ENCODE measurements around the gene TREML4. TPM values are rescaled to one million over a fixed set of nuclear protein-coding genes. Genes with fewer than 3 reads are reported as not detected.
A peak's percentile ranks its signal among the peaks of the same experiment; 100 is the strongest.

The TREML4 gene
- total RNA-seq, 4 donors from 2014 or later: not detected

DNA sequence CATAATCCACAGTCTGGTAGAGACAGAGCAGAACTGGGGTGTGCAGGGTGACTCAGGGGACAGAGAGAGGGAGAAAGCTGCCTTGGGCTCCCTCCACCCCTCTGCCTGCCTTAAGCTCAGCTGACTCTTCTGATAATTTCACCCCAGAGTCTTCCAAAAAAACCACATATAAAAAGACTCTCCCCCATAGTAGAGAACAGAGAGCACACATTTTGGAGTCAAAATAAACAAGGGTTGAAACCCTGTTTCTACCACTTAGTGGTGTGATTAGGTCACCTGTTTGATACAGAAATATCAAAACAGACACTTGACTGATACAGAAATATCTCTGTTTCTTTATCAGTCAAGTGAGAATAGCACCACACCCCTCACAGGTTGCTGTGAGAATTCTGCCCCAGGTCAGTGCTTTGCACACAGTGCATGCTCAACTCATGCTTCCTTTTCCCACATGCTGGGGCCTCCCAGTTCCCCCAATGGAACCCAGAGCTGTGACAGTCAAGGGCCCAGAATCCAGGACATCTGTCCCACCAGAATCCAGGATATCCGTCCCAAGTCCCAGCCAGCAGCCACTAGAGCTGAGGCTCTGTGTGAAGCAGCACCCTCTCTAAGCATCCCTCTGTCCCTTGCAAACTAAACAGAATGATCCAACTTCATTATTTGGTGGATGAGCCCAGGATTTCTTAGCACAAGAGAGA, 28.4 kb upstream of the TREML4 start:
- Histone ChIP-seq H3K36me3 (no peaks in the 10 kb centered on the region), H3K4me3 (no peak overlapping the region), H3K4me1 (peaks cover 0 to 9% (median 0%) of the 10 kb centered on the region in 4 donors), H3K27ac (peak overlapping the region in 1 of 4 donors; percentile 76), H3K27me3 (no peaks in the 10 kb centered on the region), H3K9me3 (no peaks in the 10 kb centered on the region)
- 87 to 90% methylated on average over 1 of the region's 1 CpG for WGBS, 2 donors
- no peak for DNase-seq (ENCODE audit: low spot score in 2 of 2)
- TF ChIP-seq, protein P1, sequence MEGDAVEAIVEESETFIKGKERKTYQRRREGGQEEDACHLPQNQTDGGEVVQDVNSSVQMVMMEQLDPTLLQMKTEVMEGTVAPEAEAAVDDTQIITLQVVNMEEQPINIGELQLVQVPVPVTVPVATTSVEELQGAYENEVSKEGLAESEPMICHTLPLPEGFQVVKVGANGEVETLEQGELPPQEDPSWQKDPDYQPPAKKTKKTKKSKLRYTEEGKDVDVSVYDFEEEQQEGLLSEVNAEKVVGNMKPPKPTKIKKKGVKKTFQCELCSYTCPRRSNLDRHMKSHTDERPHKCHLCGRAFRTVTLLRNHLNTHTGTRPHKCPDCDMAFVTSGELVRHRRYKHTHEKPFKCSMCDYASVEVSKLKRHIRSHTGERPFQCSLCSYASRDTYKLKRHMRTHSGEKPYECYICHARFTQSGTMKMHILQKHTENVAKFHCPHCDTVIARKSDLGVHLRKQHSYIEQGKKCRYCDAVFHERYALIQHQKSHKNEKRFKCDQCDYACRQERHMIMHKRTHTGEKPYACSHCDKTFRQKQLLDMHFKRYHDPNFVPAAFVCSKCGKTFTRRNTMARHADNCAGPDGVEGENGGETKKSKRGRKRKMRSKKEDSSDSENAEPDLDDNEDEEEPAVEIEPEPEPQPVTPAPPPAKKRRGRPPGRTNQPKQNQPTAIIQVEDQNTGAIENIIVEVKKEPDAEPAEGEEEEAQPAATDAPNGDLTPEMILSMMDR (IDR thresholded peaks at IDR 0.05): no peak
- TF ChIP-seq POLR2A (IDR thresholded peaks at IDR 0.05) (no peak), EP300 (IDR thresholded peaks at IDR 0.05) (no peak)

DNA sequence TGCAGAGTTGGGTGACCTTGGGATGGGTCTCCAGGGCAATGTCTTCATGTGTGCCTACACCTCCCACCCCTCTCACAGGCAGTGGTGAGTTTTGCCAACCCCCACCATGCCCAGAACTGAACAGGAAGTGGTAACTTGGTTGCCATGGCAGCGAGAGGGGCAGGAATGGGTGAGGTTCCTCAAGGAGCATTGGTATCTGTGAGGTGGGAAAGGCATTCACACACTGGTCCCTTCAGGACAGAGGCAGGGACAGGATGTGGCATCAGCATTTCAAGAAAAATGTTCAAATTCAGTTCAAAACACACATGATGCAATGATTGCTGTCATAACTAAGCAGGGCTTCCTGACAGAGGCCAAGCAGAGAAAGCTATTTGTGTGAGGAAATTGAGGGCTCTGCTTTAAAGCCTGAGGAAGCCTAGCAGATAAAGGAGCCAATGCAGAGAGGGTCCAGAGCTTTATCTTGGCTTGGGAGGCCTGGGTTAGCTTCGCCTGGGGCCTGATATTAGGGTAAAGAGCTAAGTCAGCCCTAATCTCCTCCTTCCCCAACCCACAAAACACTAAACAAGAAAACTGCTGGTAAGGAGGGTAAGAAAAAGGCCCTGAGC, 27.8 kb upstream of the TREML4 start:
- peaks cover 0 to 9% (median 0%) of the 10 kb centered on the region in 4 donors for H3K4me1 ChIP-seq
- 64 to 75% methylated on average over 2 of the region's 2 CpGs for WGBS, 2 donors
- peak overlapping the region in 3 of 4 donors; percentile 17 to 76 (median 36) for H3K27ac ChIP-seq
- no peak overlapping the region for H3K4me3 ChIP-seq
- H3K27me3 ChIP-seq: no peaks in the 10 kb centered on the region
- H3K9me3 ChIP-seq: no peaks in the 10 kb centered on the region
- no peaks in the 10 kb centered on the region for H3K36me3 ChIP-seq
- TF ChIP-seq POLR2A (IDR thresholded peaks at IDR 0.05) (no peak), EP300 (IDR thresholded peaks at IDR 0.05) (peak in 1 of 2 donors; percentile 53)
- DNase-seq (ENCODE audit: low spot score in 2 of 2): peak in 1 of 2 donors; percentile 26

DNA sequence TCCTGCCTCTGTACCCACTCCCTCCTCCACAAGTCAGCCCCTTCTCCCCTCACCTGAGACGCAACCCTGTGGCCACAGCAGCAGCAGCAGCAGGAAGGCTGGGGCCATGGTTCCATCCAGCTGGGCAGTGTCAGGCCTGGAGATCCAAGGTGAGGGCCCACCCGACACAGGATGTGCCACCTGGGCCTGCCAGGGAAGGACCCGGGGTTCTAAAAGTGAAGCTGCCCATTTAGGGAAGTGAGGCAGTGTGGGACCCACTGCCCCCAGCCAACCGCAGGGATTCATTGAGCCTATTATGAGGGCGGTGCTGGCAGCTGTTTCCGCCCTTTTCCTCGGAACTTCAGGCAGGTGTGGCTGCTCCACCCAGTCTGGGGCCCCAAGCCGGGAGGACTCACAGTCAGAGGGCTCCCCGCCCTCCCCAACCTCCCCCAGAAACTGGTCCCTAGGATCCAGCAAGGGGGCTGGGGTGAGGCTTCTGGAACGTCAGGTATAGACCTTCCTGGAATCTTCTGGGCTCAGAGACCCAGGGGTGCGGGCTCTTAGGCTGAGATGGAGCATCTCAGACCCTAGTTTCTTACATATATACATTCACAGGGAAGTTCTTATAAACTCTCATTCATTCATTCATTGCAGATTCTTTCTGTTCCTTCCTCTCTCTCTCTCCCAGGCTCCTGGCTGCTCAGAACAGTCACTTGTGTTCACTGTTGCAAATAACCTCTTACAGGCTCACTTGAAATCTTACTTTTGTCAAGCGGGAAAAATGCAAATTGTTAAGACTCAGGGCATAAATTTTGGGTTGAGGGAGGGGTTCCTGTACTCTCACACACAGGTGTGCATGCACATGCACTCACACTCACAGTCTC, 27.0 kb upstream of the TREML4 start, which contains the start of gene TREML2:
TSS of gene TREML2 (minus strand) at position 249 of the 863 bp plus-strand sequence. CDS start at position 108, 141 bp downstream.
- peaks cover 0 to 9% (median 0%) of the 10 kb centered on the region in 4 donors for H3K4me1 ChIP-seq
- TF ChIP-seq, protein P1 (IDR thresholded peaks at IDR 0.05): no peak
- TF ChIP-seq POLR2A (IDR thresholded peaks at IDR 0.05) (no peak), EP300 (IDR thresholded peaks at IDR 0.05) (no peak)
- no peak for DNase-seq (ENCODE audit: low spot score in 2 of 2)
- peak within 1 kb of the TSS in 3 of 4 donors; percentile 17 to 76 (median 36) for H3K27ac ChIP-seq
- H3K4me3 ChIP-seq: no peak within 1 kb of the TSS
- H3K9me3 ChIP-seq: no peaks in the 10 kb centered on the region
- no peaks in the 10 kb centered on the region for H3K27me3 ChIP-seq
- 62 to 63% methylated on average over 11 to 12 of the region's 12 CpGs for WGBS, 2 donors
- H3K36me3 ChIP-seq: no peaks in the 10 kb centered on the region

DNA sequence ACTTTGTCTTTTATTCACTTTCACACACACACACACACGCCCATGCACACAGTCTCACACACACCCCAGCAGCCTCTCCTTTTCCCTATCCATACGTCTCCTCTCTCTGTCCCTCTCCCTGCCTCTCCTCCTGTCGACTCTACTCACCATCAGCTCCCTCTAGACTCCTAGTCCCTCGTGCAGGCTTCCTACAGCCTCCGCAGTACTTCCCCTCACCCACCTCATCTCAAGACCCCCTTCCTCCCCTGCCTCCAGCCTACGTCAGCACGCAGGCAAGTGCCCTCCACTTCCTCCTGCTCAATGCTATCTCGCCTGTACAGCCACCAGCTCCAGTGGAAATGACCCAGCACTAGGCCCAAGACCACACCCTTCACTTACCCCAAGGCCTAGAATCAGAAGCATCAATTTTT, 26.4 kb upstream of the TREML4 start:
- H3K4me3 ChIP-seq: no peak overlapping the region
- H3K27me3 ChIP-seq: no peaks in the 10 kb centered on the region
- WGBS, 2 donors: 52 to 58% methylated on average over 8 of the region's 8 CpGs
- peaks cover 0 to 9% (median 0%) of the 10 kb centered on the region in 4 donors for H3K4me1 ChIP-seq
- H3K27ac ChIP-seq: no peak overlapping the region
- DNase-seq (ENCODE audit: low spot score in 2 of 2): no peak
- H3K36me3 ChIP-seq: no peaks in the 10 kb centered on the region
- TF ChIP-seq, protein P1 (IDR thresholded peaks at IDR 0.05): no peak
- TF ChIP-seq POLR2A (IDR thresholded peaks at IDR 0.05) (no peak), EP300 (IDR thresholded peaks at IDR 0.05) (no peak)
- H3K9me3 ChIP-seq: no peaks in the 10 kb centered on the region

DNA sequence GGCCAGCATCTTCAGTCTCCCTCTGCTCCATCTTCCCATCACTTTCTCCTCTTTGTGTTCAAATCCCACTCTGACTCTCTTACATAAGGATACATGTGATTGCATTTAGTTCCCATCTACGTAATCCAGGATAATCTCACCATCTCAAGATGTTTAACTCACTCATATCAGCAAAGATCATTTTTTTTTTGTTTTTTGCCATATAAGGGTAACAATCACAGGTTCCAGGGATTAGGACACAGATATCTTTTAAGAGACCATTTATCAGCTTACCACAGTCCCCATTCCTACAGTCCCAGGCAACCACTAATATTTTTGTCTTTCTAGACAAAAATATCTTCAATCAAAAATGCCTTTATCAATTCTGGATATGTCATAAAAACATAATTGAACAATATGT, 24.0 kb upstream of the TREML4 start:
- Histone ChIP-seq H3K9me3 (peaks cover 0 to 5% (median 0%) of the 10 kb centered on the region in 4 donors), H3K27ac (no peak overlapping the region), H3K27me3 (no peaks in the 10 kb centered on the region), H3K4me1 (peaks cover 0 to 9% (median 0%) of the 10 kb centered on the region in 4 donors), H3K36me3 (no peaks in the 10 kb centered on the region), H3K4me3 (no peak overlapping the region)
- no peak for TF ChIP-seq POLR2A (IDR thresholded peaks at IDR 0.05)
- TF ChIP-seq EP300 (IDR thresholded peaks at IDR 0.05): no peak
- TF ChIP-seq, protein P1 (IDR thresholded peaks at IDR 0.05): no peak
- no peak for DNase-seq (ENCODE audit: low spot score in 2 of 2)
- WGBS, 2 donors: 79 to 82% methylated on average over 1 of the region's 1 CpG
